Natural killer cell (primary cell): ENCODE measurements around the gene ASAP2. TPM values are rescaled to one million over a fixed set of nuclear protein-coding genes. Genes with fewer than 3 reads are reported as not detected.
A peak's percentile ranks its signal among the peaks of the same experiment; 100 is the strongest.

Experiments used
- ATAC-seq, 3 donors: fragments of 150-1000 bp in 2 of 3; fragments of 200-7000 bp in 1 of 3; cut with Tn5 transposase; 1 replicate in 1 of 3; 2 replicates in 2 of 3; pipeline ENCODE4 v1.10.0; 2021; ENCODE audit warnings: mild to moderate bottlenecking in 2 of 3, moderate library complexity in 2 of 3
- DNase-seq, 2 donors: peaks; one replicate each; pipeline versions ENCODE4 v3.0.0 to v3.0.0-alpha.2; 2013 to 2021; ENCODE audit warnings: mixed read lengths in 1 of 2
- H3K27ac ChIP-seq: one replicate; pipeline ENCODE4 v1.5.1; 2013; ENCODE audit warnings: mild to moderate bottlenecking, low read length
- H3K27me3 ChIP-seq: one replicate; pipeline ENCODE4 v1.6.1; 2013; ENCODE audit warnings: low read length; ENCODE audit not compliant: control insufficient read depth, insufficient read depth
- H3K36me3 ChIP-seq: one replicate; pipeline ENCODE4 v1.6.1; 2013; ENCODE audit warnings: low read length; ENCODE audit not compliant: control insufficient read depth, insufficient read depth
- H3K4me1 ChIP-seq: one replicate; pipeline ENCODE4 v1.6.1; 2013; ENCODE audit warnings: low read length; ENCODE audit not compliant: control insufficient read depth, insufficient read depth
- H3K4me3 ChIP-seq: one replicate; pipeline ENCODE4 v1.5.1; 2013; ENCODE audit warnings: low read length
- H3K9me3 ChIP-seq: one replicate; pipeline ENCODE4 v1.6.1; 2013; ENCODE audit warnings: low read length; ENCODE audit not compliant: control insufficient read depth, insufficient read depth
- H3K27ac Mint-ChIP-seq, 2 donors: one replicate each; pipeline ENCODE4 v1.8.0; 2022; ENCODE audit warnings: mild to moderate bottlenecking in 2 of 2, mixed read lengths in 2 of 2, moderate library complexity in 1 of 2
- H3K27me3 Mint-ChIP-seq, 2 donors: one replicate each; pipeline ENCODE4 v1.8.0; 2022; ENCODE audit warnings: low read depth in 2 of 2, mixed read lengths in 2 of 2
- H3K36me3 Mint-ChIP-seq: one replicate; pipeline ENCODE4 v1.8.0; 2022; ENCODE audit warnings: mixed read lengths
- H3K4me1 Mint-ChIP-seq, 2 donors: one replicate each; pipeline ENCODE4 v1.8.0; 2022; ENCODE audit warnings: mixed read lengths in 2 of 2
- H3K4me3 Mint-ChIP-seq: one replicate; pipeline ENCODE4 v1.8.0; 2022; ENCODE audit warnings: mild to moderate bottlenecking, moderate library complexity, mixed read lengths
- H3K9me3 Mint-ChIP-seq, 2 donors: one replicate each; pipeline ENCODE4 v1.8.0; 2022; ENCODE audit warnings: mixed read lengths in 2 of 2
- CTCF ChIP-seq: fragments of 200-600 bp; IDR thresholded peaks from one replicate; pipeline ENCODE4 v1.8.0; 2022; ENCODE audit warnings: antibody characterized with exemption
- WGBS: methylation state at CpG from one replicate; pipeline ENCODE4 v1.1.7; 2013; ENCODE audit warnings: missing lambda C conversion rate; ENCODE audit not compliant: insufficient coverage; 5-methylcytosine and 5-hydroxymethylcytosine counted together
- intact Hi-C: fragments of 100-400 bp; cut with micrococcal nuclease; formaldehyde crosslinking; loops from one replicate; pipeline ENCODE4 v1.14.2; 2022
- total RNA-seq, 4 donors: library from RNA; stranded (reverse); fragments of 120-200 nt in 1 of 4; gene quantifications; one replicate each; pipeline versions ENCODE4 v1.2.3 to v1.2.4, GENCODE V29; 2013 to 2022

ASAP2 gene
- total RNA-seq, 3 donors from 2014 or later (not counting 1 experiment from before 2014, with no cell fraction given): 0.20 to 1.8 (median 0.60) TPM

DNA sequence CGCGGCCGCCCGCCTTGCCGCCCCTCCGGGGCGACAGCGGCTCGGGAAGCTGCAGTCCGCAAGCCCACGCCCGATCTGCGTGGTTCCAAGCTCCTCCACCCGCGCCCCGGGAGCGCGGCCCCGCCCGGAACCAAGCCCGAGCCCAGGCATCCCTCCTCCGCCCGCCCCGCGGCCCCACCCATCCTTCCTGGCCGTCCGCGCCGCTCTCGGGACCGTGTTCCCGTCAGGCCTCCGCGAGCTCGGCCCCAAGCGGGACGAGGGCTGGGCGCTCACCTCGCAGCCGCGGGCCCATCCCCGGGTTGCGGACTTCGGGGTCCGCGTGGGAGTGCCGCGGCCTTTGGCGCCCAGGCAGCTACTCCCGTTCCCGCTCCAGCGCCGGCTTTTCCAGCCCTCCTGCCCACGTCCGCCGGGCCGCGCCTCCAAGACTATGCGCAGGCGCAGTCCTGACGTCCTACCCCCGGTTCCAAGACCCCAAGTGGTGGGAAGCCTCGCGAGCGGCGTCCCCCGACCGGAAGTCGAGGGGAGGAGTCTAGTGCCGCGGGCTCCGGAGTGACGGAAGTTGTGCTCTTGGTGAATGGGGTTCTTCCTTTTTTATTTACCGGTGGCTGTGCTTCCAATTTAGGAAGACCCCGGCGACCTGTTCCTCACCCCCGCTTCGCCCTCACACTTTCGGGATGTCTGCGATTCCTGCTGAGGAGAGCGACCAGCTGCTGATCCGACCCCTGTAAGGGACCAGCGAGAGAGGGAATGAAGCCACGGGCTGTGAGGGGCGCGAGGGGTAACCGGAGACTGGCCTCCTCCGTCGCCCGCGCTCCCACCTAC is 216.7 kb downstream of the ASAP2 start, which contains the start of the genes CPSF3 and ITGB1BP1:
Gene CPSF3, plus strand, starts transcription at position 555 of the 822 bp plus-strand sequence. Its CDS starts 120 bp downstream, at position 675.
Gene ITGB1BP1, minus strand, starts transcription at position 429 of the 822 bp plus-strand sequence. CDS start 4,831 bp downstream, outside the sequence.
- Histone ChIP-seq H3K9me3 (no peaks in the 10 kb centered on the region), H3K36me3 (peaks cover 2% of the 10 kb centered on the region), H3K4me3 (peak within 1 kb of the TSS; percentile 86), H3K27me3 (no peaks in the 10 kb centered on the region), H3K4me1 (peaks cover 25% of the 10 kb centered on the region), H3K27ac (peak within 1 kb of the TSS; percentile 84)
- Mint-ChIP-seq H3K36me3 (no peaks in the 10 kb centered on the region), H3K4me3 (no peak within 1 kb of the TSS), H3K27me3 (no peaks in the 10 kb centered on the region), H3K9me3 (no peaks in the 10 kb centered on the region), H3K4me1 (peaks cover 27 to 28% of the 10 kb centered on the region in 2 donors), H3K27ac (no peak within 1 kb of the TSS)
- intact Hi-C loops: loop anchor here (10.0 kb wide), 2 partner anchors 51 to 131 kb away; partner anchors contain the start of genes ADAM17 and IAH1
- TF ChIP-seq CTCF: no peak
- 0% methylated on average over 91 of the region's 91 CpGs for WGBS
- DNase-seq (peak; percentile 92 to 99), ATAC-seq (peak; percentile 86 to 94 (median 91))

DNA sequence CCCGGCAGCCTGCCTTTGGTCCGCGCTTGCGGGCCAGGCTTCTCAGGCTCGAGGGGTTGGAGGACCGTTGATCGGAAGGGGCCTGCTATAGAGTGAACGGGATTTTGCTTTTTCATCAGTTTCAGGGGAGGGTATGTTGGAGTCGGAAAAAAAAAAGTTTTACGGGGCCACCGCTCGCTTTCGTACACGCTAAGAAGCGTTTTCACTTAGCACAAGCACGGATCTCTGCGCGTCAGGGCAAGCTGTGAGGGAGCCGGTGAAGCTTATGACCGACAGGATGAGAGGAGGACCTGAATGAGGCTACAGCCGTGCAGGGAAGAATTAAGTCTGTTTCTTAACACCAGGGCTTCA is 217.3 kb downstream of the ASAP2 start:
- no peak overlapping the region for H3K27ac Mint-ChIP-seq
- WGBS: 0% methylated on average over 21 of the region's 21 CpGs

GRCh38 chr2:9424447-9425164 is 218.0 kb downstream of the ASAP2 start:
- DNase-seq (no peak), ATAC-seq (no peak)
- Histone ChIP-seq H3K27me3 (no peaks in the 10 kb centered on the region), H3K4me1 (peaks cover 25% of the 10 kb centered on the region), H3K9me3 (no peaks in the 10 kb centered on the region), H3K36me3 (peaks cover 4% of the 10 kb centered on the region), H3K4me3 (peak overlapping the region; percentile 86), H3K27ac (peak overlapping the region; percentile 84)
- Mint-ChIP-seq H3K9me3 (no peaks in the 10 kb centered on the region), H3K27me3 (no peaks in the 10 kb centered on the region), H3K36me3 (no peaks in the 10 kb centered on the region), H3K27ac (no peak overlapping the region), H3K4me1 (peaks cover 24 to 27% of the 10 kb centered on the region in 2 donors), H3K4me3 (no peak overlapping the region)
- intact Hi-C loops: loop anchor here (10.0 kb wide), 2 partner anchors 50 to 130 kb away; partner anchors contain the start of genes ADAM17 and IAH1
- TF ChIP-seq CTCF: no peak
- WGBS: 73% methylated on average over 11 of the region's 11 CpGs

More for the DNA sequence above, 217.3 kb downstream of the ASAP2 start:
- no peak for TF ChIP-seq CTCF
- Histone ChIP-seq H3K27me3 (no peaks in the 10 kb centered on the region), H3K4me3 (peak overlapping the region; percentile 86), H3K9me3 (no peaks in the 10 kb centered on the region), H3K4me1 (peaks cover 25% of the 10 kb centered on the region), H3K27ac (peak overlapping the region; percentile 84), H3K36me3 (no peaks in the 10 kb centered on the region)
- intact Hi-C loops: loop anchor here (10.0 kb wide), 2 partner anchors 51 to 131 kb away; partner anchors contain the start of genes ADAM17 and IAH1
- no peaks in the 10 kb centered on the region for H3K36me3 Mint-ChIP-seq
- ATAC-seq (peak; percentile 10 to 34 (median 28)), DNase-seq (peak; percentile 24 to 61)
- H3K27me3 Mint-ChIP-seq: no peaks in the 10 kb centered on the region
- H3K4me3 Mint-ChIP-seq: no peak overlapping the region
- no peaks in the 10 kb centered on the region for H3K9me3 Mint-ChIP-seq
- peaks cover 24 to 27% of the 10 kb centered on the region in 2 donors for H3K4me1 Mint-ChIP-seq
